ENCODE measurements around the gene PCDHA6. TPM values are rescaled to one million over a fixed set of nuclear protein-coding genes. Genes with fewer than 3 reads are reported as not detected.
"Not testable (repeated sequence)": the region's sequence is repeated elsewhere in the genome, so short reads cannot be mapped to it uniquely, and the experiment has no call there.

The PCDHA6 gene
- total and polyA plus RNA-seq, 10 of the 15 experiments (the other 5 are each of a cell fraction or from before 2014, with no cell fraction given) = 0.09 TPM; not detected in 9

- no TSS peak for BruUV-seq (replicated peaks)
- DNase-seq (ENCODE audit: low read depth, low spot score) (no peak), FAIRE-seq (no peak), ATAC-seq (no peak)
- H3K79me2 ChIP-seq (ENCODE audit: control insufficient read depth, insufficient read depth, low read length) = no peaks in the 10 kb centered on the region
- H3K4me1 ChIP-seq (ENCODE audit: control insufficient read depth, insufficient read depth, low read length) = no peaks in the 10 kb centered on the region
- WGBS (ENCODE audit: insufficient coverage, insufficient replicate concordance, low lambda C conversion rate, missing lambda C conversion rate) = 84% methylated on average over 59 of the region's 87 CpGs
- in situ Hi-C loops (cut with MboI) (no loop called here), intact Hi-C loops (cut with micrococcal nuclease; ENCODE audit: unreplicated experiment) (no loop called here)
- H3K36me3 ChIP-seq (ENCODE audit: control insufficient read depth in 2 of 2, insufficient read depth in 2 of 2, low read length in 1 of 2) = no peaks in the 10 kb centered on the region
- no peak overlapping the region for H3K27ac ChIP-seq (ENCODE audit: control insufficient read depth, insufficient read depth)
- no peak overlapping the region for H3K9ac ChIP-seq (ENCODE audit: control insufficient read depth, insufficient read depth, low read length)
- H4K20me1 ChIP-seq (ENCODE audit: control insufficient read depth, insufficient read depth) = no peaks in the 10 kb centered on the region
- H3K27me3 ChIP-seq (replicated peaks in 1 of 2; ENCODE audit: control insufficient read depth in 2 of 2, insufficient read depth in 2 of 2, low read length in 1 of 2) = no peaks in the 10 kb centered on the region
- no peak overlapping the region for H3K4me3 ChIP-seq
- H3K4me2 ChIP-seq (ENCODE audit: control insufficient read depth, insufficient read depth) = no peak overlapping the region
- TF ChIP-seq BCL11A (IDR thresholded peaks at IDR 0.05; ENCODE audit: low read depth, low read length) (no peak), SPI1 (IDR thresholded peaks at IDR 0.05; ENCODE audit: borderline replicate concordance, insufficient read depth, low read depth, low read length) (no peak), IKZF1 (conservative IDR thresholded peaks at IDR 0.05) (no peak), SIX5 (IDR thresholded peaks at IDR 0.05; ENCODE audit: low read depth, low read length, severe bottlenecking) (no peak), CHD4 (IDR thresholded peaks at IDR 0.05) (no peak), HDAC6 (IDR thresholded peaks at IDR 0.05; ENCODE audit: unreplicated experiment) (no peak), MTA3 (IDR thresholded peaks at IDR 0.05; ENCODE audit: borderline replicate concordance, low read length) (no peak), RCOR1 (conservative IDR thresholded peaks at IDR 0.05; ENCODE audit: low read depth, low read length) (no peak)
- H3K9me3 ChIP-seq (replicated peaks; ENCODE audit: control insufficient read depth, insufficient read depth, low read length) = no peaks in the 10 kb centered on the region; the same call in 2 of the 3 replicates
- RAD21 ChIA-PET (ENCODE audit: unreplicated experiment) = no interaction called here
- CTCF ChIA-PET = no interaction called here
- POLR2A ChIA-PET = no interaction called here
- H2AFZ ChIP-seq (ENCODE audit: control insufficient read depth, low read depth, low read length) = no peak overlapping the region
- SMC1A ChIA-PET (ENCODE audit: uncharacterized antibody, unreplicated experiment) = no interaction called here
Observed at GRCh38 chr5:140842798-140843733, 15.3 kb downstream of the PCDHA6 start.

GRCh38 chr5:140848139-140849102 is 20.7 kb downstream of the PCDHA6 start, which contains the start of gene PCDHA9:
PCDHA9 (plus strand) TSS chr5:140848382; CDS start chr5:140848496, 114 bp downstream.
- H3K79me2 ChIP-seq (ENCODE audit: control insufficient read depth, insufficient read depth, low read length); H3K9ac ChIP-seq (ENCODE audit: control insufficient read depth, insufficient read depth, low read length); FAIRE-seq; H3K4me2 ChIP-seq (ENCODE audit: control insufficient read depth, insufficient read depth); H3K9me3 ChIP-seq (replicated peaks; ENCODE audit: control insufficient read depth, insufficient read depth, low read length); H2AFZ ChIP-seq (ENCODE audit: control insufficient read depth, low read depth, low read length); H3K36me3 ChIP-seq (ENCODE audit: control insufficient read depth in 2 of 2, insufficient read depth in 2 of 2, low read length in 1 of 2); intact Hi-C loops (cut with micrococcal nuclease; ENCODE audit: unreplicated experiment); CTCF ChIA-PET; H3K4me3 ChIP-seq; H3K27me3 ChIP-seq (replicated peaks in 1 of 2; ENCODE audit: control insufficient read depth in 2 of 2, insufficient read depth in 2 of 2, low read length in 1 of 2); DNase-seq (ENCODE audit: low read depth, low spot score); ATAC-seq; H3K4me1 ChIP-seq (ENCODE audit: control insufficient read depth, insufficient read depth, low read length); RAD21 ChIA-PET (ENCODE audit: unreplicated experiment); BruUV-seq (replicated peaks); POLR2A ChIA-PET; SMC1A ChIA-PET (ENCODE audit: uncharacterized antibody, unreplicated experiment); H3K27ac ChIP-seq (ENCODE audit: control insufficient read depth, insufficient read depth); H4K20me1 ChIP-seq (ENCODE audit: control insufficient read depth, insufficient read depth); in situ Hi-C loops (cut with MboI): not testable (repeated sequence)
- 60% methylated on average over 24 of the region's 48 CpGs for WGBS (ENCODE audit: insufficient coverage, insufficient replicate concordance, low lambda C conversion rate, missing lambda C conversion rate)

Measured in GM12878 (cell line).